ENCODE data around the gene ARHGEF38. TPM values are rescaled to one million over a fixed set of nuclear protein-coding genes. Genes with fewer than 3 reads are reported as not detected.

Gene ARHGEF38
- polyA plus RNA-seq, 1 of the 3 experiments (the other 2 are of a cell fraction) = 0.02 TPM

GRCh38 chr4:105644257-105644656, 91.8 kb downstream of the ARHGEF38 start (continued):
- TF ChIP-seq MXI1 (IDR thresholded peaks at IDR 0.05; ENCODE audit: low read depth, low read length) (no peak), TAF1 (IDR thresholded peaks at IDR 0.05; ENCODE audit: borderline replicate concordance, low read depth, low read length) (no peak), NRF1 (IDR thresholded peaks at IDR 0.05; ENCODE audit: low read depth, low read length) (no peak), RXRA (IDR thresholded peaks at IDR 0.05; ENCODE audit: borderline replicate concordance, low read depth) (no peak)

DNA sequence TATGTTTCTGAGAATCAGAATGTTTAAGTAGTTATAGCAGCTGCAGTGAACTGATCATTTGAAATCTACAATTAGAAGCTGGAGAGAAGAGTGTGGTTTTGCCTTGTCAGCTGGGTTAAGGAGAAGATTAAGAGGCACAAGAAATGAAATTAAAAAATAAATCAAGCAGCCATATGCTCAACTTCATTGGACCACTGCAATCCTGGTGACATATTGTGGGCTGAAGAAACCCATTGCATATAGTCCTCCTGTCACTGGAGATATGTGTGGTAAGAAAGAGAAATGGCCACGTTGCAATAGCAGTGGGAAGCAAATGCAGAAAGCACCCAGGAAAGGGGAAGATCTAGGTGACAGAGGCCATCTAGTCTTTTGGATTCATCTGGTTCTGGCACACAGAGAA, 93.0 kb downstream of the ARHGEF38 start:
- Histone ChIP-seq H3K79me2 (ENCODE audit: insufficient read depth) (no peaks in the 10 kb centered on the region), H3K9me3 (no peaks in the 10 kb centered on the region), H3K36me3 (replicated peaks in 1 of 2; ENCODE audit: control insufficient read depth in 1 of 2, insufficient read depth in 2 of 2, low read length in 1 of 2) (no peaks in the 10 kb centered on the region), H3K27ac (ENCODE audit: low read depth in 2 of 2, low read length in 1 of 2) (no peak overlapping the region), H3K9ac (no peak overlapping the region), H3K4me2 (no peak overlapping the region), H4K20me1 (ENCODE audit: insufficient read depth) (no peaks in the 10 kb centered on the region), H3F3A (replicated peaks; ENCODE audit: insufficient read depth) (no peaks in the 10 kb centered on the region), H3K9me2 (no peaks in the 10 kb centered on the region), H3K27me3 (ENCODE audit: insufficient read depth) (no peaks in the 10 kb centered on the region; the same call in 1 of the 2 replicates), H2AFZ (ENCODE audit: low read depth) (no peak overlapping the region), H3K4me3 (ENCODE audit: low read depth in 2 of 2, low read length in 1 of 2) (no peak overlapping the region), H3K4me1 (ENCODE audit: control insufficient read depth in 1 of 2, insufficient read depth in 2 of 2, low read depth in 1 of 2, low read length in 1 of 2) (no peaks in the 10 kb centered on the region)
- POLR2A ChIA-PET = no interaction called here
- WGBS (ENCODE audit: low lambda C conversion rate) = 41% methylated on average over 1 of the region's 1 CpG
- TF ChIP-seq SMC3 (IDR thresholded peaks at IDR 0.05; ENCODE audit: low read depth, low read length) = no peak
- TF ChIP-seq, protein P1, sequence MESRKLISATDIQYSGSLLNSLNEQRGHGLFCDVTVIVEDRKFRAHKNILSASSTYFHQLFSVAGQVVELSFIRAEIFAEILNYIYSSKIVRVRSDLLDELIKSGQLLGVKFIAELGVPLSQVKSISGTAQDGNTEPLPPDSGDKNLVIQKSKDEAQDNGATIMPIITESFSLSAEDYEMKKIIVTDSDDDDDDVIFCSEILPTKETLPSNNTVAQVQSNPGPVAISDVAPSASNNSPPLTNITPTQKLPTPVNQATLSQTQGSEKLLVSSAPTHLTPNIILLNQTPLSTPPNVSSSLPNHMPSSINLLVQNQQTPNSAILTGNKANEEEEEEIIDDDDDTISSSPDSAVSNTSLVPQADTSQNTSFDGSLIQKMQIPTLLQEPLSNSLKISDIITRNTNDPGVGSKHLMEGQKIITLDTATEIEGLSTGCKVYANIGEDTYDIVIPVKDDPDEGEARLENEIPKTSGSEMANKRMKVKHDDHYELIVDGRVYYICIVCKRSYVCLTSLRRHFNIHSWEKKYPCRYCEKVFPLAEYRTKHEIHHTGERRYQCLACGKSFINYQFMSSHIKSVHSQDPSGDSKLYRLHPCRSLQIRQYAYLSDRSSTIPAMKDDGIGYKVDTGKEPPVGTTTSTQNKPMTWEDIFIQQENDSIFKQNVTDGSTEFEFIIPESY (IDR thresholded peaks at IDR 0.05; ENCODE audit: borderline replicate concordance, low read depth) = no peak
- no peak for TF ChIP-seq GABPA (IDR thresholded peaks at IDR 0.05; ENCODE audit: low read depth)
- no peak for TF ChIP-seq MEF2A (IDR thresholded peaks at IDR 0.05; ENCODE audit: borderline replicate concordance, low read depth)
- no peak for TF ChIP-seq IRF3 (IDR thresholded peaks at IDR 0.05; ENCODE audit: low read depth, low read length)
- no peak for TF ChIP-seq FOXJ3 (CRISPR knock-in tag; IDR thresholded peaks at IDR 0.05)
- no peak for TF ChIP-seq CHD2 (IDR thresholded peaks at IDR 0.05; ENCODE audit: low read length, partially characterized antibody)
- TF ChIP-seq YY1 (IDR thresholded peaks at IDR 0.05; ENCODE audit: low read depth) = no peak
- TF ChIP-seq RXRA (IDR thresholded peaks at IDR 0.05; ENCODE audit: borderline replicate concordance, low read depth) = no peak
- TF ChIP-seq, protein P2, sequence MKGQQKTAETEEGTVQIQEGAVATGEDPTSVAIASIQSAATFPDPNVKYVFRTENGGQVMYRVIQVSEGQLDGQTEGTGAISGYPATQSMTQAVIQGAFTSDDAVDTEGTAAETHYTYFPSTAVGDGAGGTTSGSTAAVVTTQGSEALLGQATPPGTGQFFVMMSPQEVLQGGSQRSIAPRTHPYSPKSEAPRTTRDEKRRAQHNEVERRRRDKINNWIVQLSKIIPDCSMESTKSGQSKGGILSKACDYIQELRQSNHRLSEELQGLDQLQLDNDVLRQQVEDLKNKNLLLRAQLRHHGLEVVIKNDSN (IDR thresholded peaks at IDR 0.05; ENCODE audit: borderline replicate concordance, low read depth) = no peak
- no peak for TF ChIP-seq SIN3A (IDR thresholded peaks at IDR 0.05; ENCODE audit: borderline replicate concordance, low read depth, low read length)
- TF ChIP-seq EP300 (IDR thresholded peaks at IDR 0.05; ENCODE audit: borderline replicate concordance in 1 of 2, low read depth in 1 of 2, low read length in 1 of 2) = no peak
- no peak for TF ChIP-seq NFIC (IDR thresholded peaks at IDR 0.05; ENCODE audit: borderline replicate concordance)
- CTCF ChIA-PET = no interaction called here
- DNase-seq = no peak
